DND-41 (cell line): ENCODE results near the gene SPTBN4.

Experiments used
- ATAC-seq: fragments of 200-7000 bp; cut with Tn5 transposase; 3 replicates; pipeline ENCODE4 v1.9.1; 2021; ENCODE audit warnings: low read depth; ENCODE audit not compliant: insufficient read depth
- DNase-seq: peaks from one replicate; pipeline ENCODE4 v3.0.0-alpha.2; 2020
- H2AFZ ChIP-seq: 2 replicates; pipeline ENCODE4 v1.6.0; 2012; ENCODE audit warnings: low read depth, low read length
- H3K27ac ChIP-seq: 2 replicates; pipeline ENCODE4 v1.5.1; 2012; ENCODE audit warnings: low read length, inconsistent platforms
- H3K27me3 ChIP-seq: fragments of 200-600 bp; sonication (generic); 2 replicates; pipeline ENCODE4 v1.6.0; 2012; ENCODE audit warnings: low read length, mild to moderate bottlenecking, inconsistent platforms; ENCODE audit not compliant: insufficient read depth, poor library complexity
- H3K36me3 ChIP-seq: 2 replicates; pipeline ENCODE4 v1.5.1; 2012; ENCODE audit warnings: low read length, inconsistent platforms; ENCODE audit not compliant: insufficient read depth
- H3K4me1 ChIP-seq: 2 replicates; pipeline ENCODE4 v1.5.1; 2012; ENCODE audit warnings: mild to moderate bottlenecking, low read length; ENCODE audit not compliant: insufficient read depth
- H3K4me2 ChIP-seq: 2 replicates; pipeline ENCODE4 v1.6.0; 2012; ENCODE audit warnings: mild to moderate bottlenecking, moderate library complexity, low read length, inconsistent platforms; ENCODE audit not compliant: insufficient read depth
- H3K4me3 ChIP-seq, 2 experiments: fragments of 200-600 bp in 1 of 2; shearing (Covaris generic) in 1 of 2; 2 replicates each; pipeline ENCODE4 v1.5.1; 2012 to 2016; ENCODE audit warnings: inconsistent platforms in 2 of 2, low read length in 2 of 2, mild to moderate bottlenecking in 2 of 2, low read depth in 1 of 2, moderate library complexity in 1 of 2
- H3K79me2 ChIP-seq: 2 replicates; pipeline ENCODE4 v1.6.0; 2012; ENCODE audit warnings: low read length, inconsistent platforms; ENCODE audit not compliant: insufficient read depth
- H3K9ac ChIP-seq: 2 replicates; pipeline ENCODE4 v1.6.0; 2012; ENCODE audit warnings: low read depth, mild to moderate bottlenecking, inconsistent platforms, low read length, moderate library complexity
- H3K9me3 ChIP-seq: 2 replicates; pipeline ENCODE4 v1.5.1; 2012; ENCODE audit warnings: low read length, moderate library complexity, mild to moderate bottlenecking, inconsistent platforms; ENCODE audit not compliant: insufficient read depth, severe bottlenecking
- H4K20me1 ChIP-seq: 2 replicates; pipeline ENCODE4 v1.6.0; 2012; ENCODE audit warnings: low read length; ENCODE audit not compliant: insufficient read depth
- CTCF ChIP-seq: IDR thresholded peaks from 2 replicates; pipeline ENCODE4 v1.5.1; 2012; ENCODE audit warnings: borderline replicate concordance, low read length, moderate library complexity, mild to moderate bottlenecking; ENCODE audit not compliant: poor library complexity, severe bottlenecking; ENCODE audit errors: extremely low read depth
- EZH2 ChIP-seq: IDR thresholded peaks from 3 replicates; pipeline ENCODE4 v1.6.1; 2012; ENCODE audit warnings: borderline replicate concordance, low read depth, mild to moderate bottlenecking, moderate library complexity, low read length, inconsistent platforms; ENCODE audit not compliant: severe bottlenecking

SPTBN4 gene

GRCh38 chr19:40513741-40514315 lies 47.0 kb downstream of the SPTBN4 start:
- no peak for DNase-seq
- no peak for ATAC-seq
- no peaks in the 10 kb centered on the region for H3K27me3 ChIP-seq
- H3K9ac ChIP-seq = no peak overlapping the region
- H3K9me3 ChIP-seq = no peaks in the 10 kb centered on the region
- no peak overlapping the region for H3K27ac ChIP-seq
- H3K36me3 ChIP-seq = no peaks in the 10 kb centered on the region
- H3K79me2 ChIP-seq = no peaks in the 10 kb centered on the region
- no peak overlapping the region for H3K4me3 ChIP-seq
- no peaks in the 10 kb centered on the region for H4K20me1 ChIP-seq
- H2AFZ ChIP-seq = no peak overlapping the region
- no peak overlapping the region for H3K4me2 ChIP-seq
- H3K4me1 ChIP-seq = no peaks in the 10 kb centered on the region
- TF ChIP-seq CTCF (no peak), EZH2 (no peak)

GRCh38 chr19:40517248-40517647 lies 50.4 kb downstream of the SPTBN4 start:
- Histone ChIP-seq H3K27me3 (no peaks in the 10 kb centered on the region), H3K4me3 (no peak overlapping the region)

GRCh38 chr19:40519352-40520322 lies 52.8 kb downstream of the SPTBN4 start:
- no peak for DNase-seq
- H3K27me3 ChIP-seq = no peaks in the 10 kb centered on the region
- H3K27ac ChIP-seq = no peak overlapping the region
- no peaks in the 10 kb centered on the region for H3K79me2 ChIP-seq
- H3K9ac ChIP-seq = no peak overlapping the region
- TF ChIP-seq CTCF (no peak), EZH2 (no peak)
- H3K4me1 ChIP-seq = peaks cover 4% of the 10 kb centered on the region
- no peak for ATAC-seq
- no peaks in the 10 kb centered on the region for H3K36me3 ChIP-seq
- H2AFZ ChIP-seq = no peak overlapping the region
- H3K4me2 ChIP-seq = no peak overlapping the region
- no peaks in the 10 kb centered on the region for H3K9me3 ChIP-seq
- no peak overlapping the region for H3K4me3 ChIP-seq
- H4K20me1 ChIP-seq = no peaks in the 10 kb centered on the region

More at GRCh38 chr19:40517248-40517647, 50.4 kb downstream of the SPTBN4 start:
- H3K79me2 ChIP-seq = no peaks in the 10 kb centered on the region
- TF ChIP-seq CTCF (no peak), EZH2 (no peak)
- no peaks in the 10 kb centered on the region for H3K4me1 ChIP-seq
- H2AFZ ChIP-seq = no peak overlapping the region
- H3K4me2 ChIP-seq = no peak overlapping the region
- no peak for ATAC-seq
- no peak for DNase-seq
- no peak overlapping the region for H3K9ac ChIP-seq
- no peaks in the 10 kb centered on the region for H3K9me3 ChIP-seq
- H4K20me1 ChIP-seq = no peaks in the 10 kb centered on the region
- no peaks in the 10 kb centered on the region for H3K36me3 ChIP-seq
- no peak overlapping the region for H3K27ac ChIP-seq
